Fibroblast of the aortic adventitia (primary cell): ENCODE measurements around the gene LRIF1. TPM values are rescaled to one million over a fixed set of nuclear protein-coding genes. Genes with fewer than 3 reads are reported as not detected.

Experiments
- DNase-seq: peaks from one replicate; pipeline ENCODE4 v3.0.0-alpha.2; 2010; ENCODE audit warnings: low read depth
- H3K4me3 ChIP-seq: 2 replicates; pipeline ENCODE4 v1.5.1; 2011; ENCODE audit warnings: low read depth, mild to moderate bottlenecking, control low read depth, low read length, moderate library complexity
- CTCF ChIP-seq: IDR thresholded peaks from 2 replicates; pipeline ENCODE4 v1.5.1; 2011; ENCODE audit warnings: mild to moderate bottlenecking, low read length, control low read depth, inconsistent platforms; ENCODE audit not compliant: insufficient read depth
- total RNA-seq: library from RNA; depleted of rRNA; stranded (reverse); fragments of >200 nt; gene quantifications from 2 replicates; pipeline ENCODE4 v1.2.3, GENCODE V29; 2012; ENCODE audit warnings: low replicate concordance

LRIF1 gene
- total RNA-seq, 1 donor, result 19.5 TPM

DNA sequence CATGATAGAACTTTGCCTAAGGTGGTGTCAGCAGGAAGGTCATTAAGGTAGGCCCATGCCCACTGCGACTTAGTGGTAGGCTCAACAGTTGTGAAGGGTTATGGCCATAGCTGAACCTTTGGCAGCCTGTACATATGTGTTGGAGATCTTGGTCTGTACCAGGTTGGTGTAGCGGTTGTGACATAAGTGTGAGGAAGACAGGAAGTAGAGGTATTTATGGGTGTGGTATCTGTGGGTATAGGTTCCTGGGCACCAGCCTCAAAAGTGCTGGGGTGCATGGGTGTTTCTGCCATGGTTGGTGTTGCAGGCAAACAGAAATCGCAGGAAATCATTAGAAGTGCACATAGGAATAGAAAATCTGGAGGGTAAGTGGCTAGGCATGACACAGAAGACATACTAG is 18.6 kb upstream of the LRIF1 start:
- no peak for TF ChIP-seq CTCF

DNA sequence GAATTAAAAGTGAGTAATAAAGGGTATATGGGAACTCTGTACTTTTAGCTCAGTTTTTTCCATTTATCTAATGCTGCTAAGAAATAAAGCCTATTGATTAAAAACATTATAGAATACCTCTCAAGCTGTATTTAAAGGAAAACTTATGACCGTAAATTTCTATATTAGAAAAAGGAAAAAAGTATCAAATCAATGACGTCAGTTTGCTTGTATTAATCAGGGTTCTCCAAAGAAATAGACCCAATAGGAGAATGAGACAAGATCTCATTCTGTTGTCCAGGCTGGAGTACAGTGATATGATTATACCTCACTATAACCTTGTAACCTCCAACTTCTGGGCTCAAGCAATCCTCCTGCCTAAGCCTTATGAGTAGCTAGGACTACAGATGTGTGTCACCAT is 15.4 kb upstream of the LRIF1 start:
- no peak for DNase-seq
- H3K4me3 ChIP-seq, result no peak overlapping the region
- TF ChIP-seq CTCF, result no peak

More for the DNA sequence above, 18.6 kb upstream of the LRIF1 start:
- no peak overlapping the region for H3K4me3 ChIP-seq
- no peak for DNase-seq

DNA sequence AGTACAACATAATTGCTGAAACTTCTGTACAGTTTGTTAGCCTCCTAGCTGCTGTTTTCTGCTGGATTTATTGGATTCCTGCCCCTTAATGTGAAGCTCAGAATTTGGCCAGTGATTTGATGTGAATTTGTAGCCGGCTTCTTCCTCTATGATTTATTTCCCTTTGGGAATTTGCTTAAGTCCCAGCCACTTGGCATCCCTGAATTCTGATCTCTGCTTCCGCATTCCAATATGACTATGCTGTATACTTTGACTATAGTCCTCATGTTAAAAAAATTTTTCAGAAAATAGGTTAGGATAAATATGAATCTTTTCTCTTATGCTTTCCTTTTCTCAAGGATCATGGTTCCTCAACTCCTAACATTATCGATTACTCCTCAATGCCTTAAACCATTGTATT is 12.4 kb upstream of the LRIF1 start:
- no peak for TF ChIP-seq CTCF
- no peak overlapping the region for H3K4me3 ChIP-seq
- DNase-seq, result peak; percentile 21

GRCh38 chr1:110975265-110975664 is 11.5 kb upstream of the LRIF1 start:
- no peak for TF ChIP-seq CTCF
- H3K4me3 ChIP-seq, result no peak overlapping the region
- no peak for DNase-seq

DNA sequence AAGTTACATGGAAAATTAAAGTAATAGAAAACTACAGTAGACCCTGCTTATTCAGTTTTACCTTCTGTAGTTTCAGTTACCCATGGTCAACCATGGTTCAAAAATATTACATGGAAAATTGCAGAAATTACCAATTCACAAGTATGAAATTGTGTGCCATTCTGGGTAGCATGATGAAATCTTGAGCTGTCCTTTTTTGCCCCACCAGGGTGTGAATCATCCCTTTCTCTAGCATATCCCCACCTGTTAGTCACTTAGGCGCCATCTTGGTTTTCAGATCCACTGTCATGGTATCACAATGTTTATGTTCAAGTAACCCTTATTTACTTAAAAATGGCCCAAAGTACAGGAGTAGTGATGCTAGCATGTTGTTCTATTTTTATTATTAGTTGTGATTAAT is 3.5 kb upstream of the LRIF1 start:
- TF ChIP-seq CTCF, result no peak
- no peak for DNase-seq
- no peak overlapping the region for H3K4me3 ChIP-seq

DNA sequence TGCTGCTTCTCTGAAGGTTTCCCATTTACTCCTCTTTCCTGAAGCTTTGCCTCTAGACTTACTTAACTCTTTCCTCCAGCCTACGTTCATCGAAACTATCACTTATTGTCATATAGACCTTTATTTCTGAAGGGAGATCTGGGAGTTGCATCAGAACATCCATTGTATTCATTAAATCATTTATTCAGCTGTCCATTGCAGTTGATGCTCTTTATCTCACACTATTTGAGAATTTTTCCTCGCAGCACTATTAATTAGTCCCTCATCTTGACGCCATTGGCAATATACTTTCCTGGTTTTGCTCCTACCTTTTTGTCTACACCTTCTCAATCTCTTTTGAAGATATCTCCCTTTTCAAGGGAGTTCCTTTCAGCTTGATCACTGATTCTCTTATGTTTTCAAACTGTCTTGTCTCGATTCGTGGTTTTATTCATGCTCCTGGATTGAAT is 757 bp upstream of the LRIF1 start:
- no peak for TF ChIP-seq CTCF
- DNase-seq, result no peak

More for the DNA sequence above, 757 bp upstream of the LRIF1 start:
- peak overlapping the region; percentile 87 for H3K4me3 ChIP-seq
